SKM-1 (cell line): ENCODE measurements around the gene MIDN.
A peak's percentile ranks its signal among the peaks of the same experiment; 100 is the strongest.

Source experiments
- DNase-seq: peaks from one replicate; lab custom pipeline; 2025; ENCODE audit not compliant: unreplicated experiment; lab: John Stamatoyannopoulos, UW

Gene MIDN

DNA sequence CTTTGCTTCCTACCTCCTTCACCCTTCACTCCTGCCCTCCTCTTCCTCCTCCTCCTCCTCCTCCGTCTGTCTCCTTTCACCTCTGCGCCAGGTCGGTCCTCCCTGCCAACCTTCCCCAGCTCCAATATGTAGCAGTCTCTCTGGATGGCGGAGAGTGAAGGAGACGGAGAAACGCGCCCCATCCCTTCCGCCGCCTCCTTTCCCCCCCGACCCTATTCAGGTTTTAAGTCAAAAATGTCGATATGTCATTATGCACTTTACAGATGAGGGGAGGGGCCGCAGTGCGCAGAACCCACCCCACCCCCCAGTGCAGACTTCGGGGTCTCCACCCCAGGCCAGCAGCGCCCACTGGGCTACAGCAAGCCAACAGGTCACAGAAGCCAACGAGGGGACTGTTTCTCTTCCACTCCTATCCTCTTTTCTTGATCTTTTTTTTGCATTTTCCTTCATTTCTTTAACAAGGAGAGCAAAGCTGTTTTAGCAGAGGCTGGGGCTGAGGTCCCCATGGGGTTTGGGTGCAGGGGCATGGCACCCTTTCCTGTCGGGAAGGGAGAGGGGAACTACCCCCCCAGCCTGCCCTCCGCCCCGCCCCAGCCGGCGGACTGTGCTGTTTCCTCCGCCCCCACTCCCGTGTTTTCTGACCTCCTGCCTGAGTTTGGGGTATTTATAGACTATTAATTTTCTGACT is 9.2 kb downstream of the MIDN start:
- no peak for DNase-seq

DNA sequence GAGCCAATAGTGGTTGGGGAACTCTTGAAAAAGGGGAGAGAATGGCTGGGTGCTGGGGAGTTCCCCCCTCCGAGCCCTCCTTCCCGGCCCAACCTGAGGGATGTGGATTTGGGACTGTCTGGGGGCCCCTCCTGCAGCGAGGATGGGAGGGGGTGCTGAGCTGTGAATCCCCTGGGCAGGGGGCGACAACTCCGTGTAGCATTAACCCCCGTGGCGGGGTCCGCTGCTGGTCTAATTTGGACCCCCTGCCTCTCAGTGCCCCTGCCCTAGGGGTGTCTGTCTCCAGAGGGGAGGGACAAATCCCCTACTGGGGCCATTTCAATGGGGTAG is 9.7 kb downstream of the MIDN start:
- DNase-seq: no peak

DNA sequence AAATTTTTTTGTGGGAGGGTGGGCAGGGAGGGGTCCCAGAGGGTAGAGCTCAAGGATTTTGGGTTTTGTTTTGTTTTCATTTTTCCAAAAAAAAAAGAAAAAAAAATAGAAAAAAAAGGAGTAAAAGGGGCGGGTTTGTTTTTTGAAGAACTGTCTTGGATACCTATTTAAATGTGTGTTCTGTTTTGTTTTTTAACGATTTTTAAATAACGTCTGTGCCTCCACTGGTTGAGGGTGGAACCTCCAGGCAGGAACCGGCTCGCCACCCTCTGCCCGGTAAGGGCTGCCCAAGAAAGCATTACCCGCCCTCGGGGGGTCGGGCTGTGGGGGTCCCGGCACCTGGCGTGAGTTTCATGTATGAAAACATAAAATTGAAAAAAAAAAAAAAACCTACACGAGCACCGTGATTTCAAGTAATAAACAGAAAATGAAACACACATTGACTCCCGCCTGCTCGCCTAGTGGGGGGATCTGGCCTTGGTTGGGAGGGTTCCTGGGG is 10.4 kb downstream of the MIDN start:
- DNase-seq: no peak

DNA sequence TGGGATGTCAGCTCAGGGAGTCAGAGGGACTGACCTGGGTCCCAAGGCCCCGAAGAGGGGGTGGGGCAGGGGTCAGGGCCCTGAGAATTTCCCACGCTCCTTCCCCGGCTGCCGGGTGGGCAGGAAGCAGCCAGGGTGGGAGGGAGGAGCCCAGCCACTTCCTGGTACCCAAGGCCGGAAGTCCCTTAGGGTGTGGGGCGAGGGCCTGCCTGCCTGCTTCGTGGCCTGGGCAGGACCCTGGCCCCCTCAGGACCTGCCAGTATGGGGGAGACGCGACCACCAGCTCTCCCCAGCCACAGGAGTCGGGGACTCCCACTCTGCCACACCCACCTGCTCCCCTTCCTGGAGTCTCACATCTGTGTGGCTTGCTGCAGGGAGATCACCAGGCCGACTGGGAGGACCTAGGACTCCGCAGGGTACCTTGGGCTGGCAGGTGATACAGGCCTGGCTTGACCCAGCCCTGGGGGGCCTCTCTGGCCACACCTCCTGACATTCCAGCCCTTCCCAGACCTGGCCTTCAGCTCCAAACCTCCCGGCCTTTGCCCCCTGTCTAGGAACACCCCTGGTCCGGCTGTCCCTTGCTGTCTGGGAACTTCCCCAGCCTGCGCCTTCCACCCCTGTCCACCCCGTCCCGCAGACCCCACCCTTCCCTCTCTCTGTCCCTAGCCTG is 11.0 kb downstream of the MIDN start:
- DNase-seq: peak; percentile 19

DNA sequence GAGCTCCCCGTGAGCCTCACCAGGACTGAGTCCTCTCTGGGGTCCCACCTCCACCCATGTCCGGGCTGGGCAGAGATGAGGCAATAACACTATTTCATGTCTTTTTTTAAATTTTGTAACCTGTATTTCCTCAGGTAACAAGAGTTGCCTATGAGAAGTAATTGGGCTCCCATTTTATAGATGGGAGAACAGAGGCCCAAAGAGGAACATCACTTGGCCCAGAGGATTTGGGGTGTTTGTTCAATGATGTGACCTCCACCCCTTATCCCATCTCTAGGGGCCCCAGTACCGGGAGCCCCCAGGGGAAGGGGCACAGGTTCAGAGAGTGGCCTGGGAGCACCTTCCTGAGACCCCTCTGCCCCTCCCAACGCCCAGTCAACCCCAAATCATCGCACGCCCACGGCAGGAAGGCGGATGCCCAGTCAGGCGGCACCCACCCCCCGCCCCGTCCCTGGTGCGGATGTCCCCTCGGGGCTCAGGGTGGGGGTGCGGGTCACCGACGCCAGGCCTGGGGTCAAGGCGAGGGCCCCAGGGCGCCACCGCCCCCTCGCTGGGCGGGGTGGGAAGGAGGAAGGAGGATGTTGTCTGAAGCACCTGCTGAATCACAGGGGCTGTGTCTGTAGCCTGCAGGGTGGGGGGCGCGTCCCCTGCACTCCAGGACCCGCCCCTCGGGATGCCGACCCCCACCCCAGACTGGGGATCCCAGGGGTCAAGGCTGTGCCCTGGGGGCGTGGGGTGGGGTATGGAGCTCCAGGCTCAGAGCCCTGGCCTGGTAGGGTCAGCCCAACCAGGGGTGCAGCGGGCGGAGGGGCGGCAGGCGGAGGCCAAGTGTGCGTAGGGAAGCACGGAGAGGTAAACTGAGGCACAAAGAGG is 11.7 kb downstream of the MIDN start:
- no peak for DNase-seq

DNA sequence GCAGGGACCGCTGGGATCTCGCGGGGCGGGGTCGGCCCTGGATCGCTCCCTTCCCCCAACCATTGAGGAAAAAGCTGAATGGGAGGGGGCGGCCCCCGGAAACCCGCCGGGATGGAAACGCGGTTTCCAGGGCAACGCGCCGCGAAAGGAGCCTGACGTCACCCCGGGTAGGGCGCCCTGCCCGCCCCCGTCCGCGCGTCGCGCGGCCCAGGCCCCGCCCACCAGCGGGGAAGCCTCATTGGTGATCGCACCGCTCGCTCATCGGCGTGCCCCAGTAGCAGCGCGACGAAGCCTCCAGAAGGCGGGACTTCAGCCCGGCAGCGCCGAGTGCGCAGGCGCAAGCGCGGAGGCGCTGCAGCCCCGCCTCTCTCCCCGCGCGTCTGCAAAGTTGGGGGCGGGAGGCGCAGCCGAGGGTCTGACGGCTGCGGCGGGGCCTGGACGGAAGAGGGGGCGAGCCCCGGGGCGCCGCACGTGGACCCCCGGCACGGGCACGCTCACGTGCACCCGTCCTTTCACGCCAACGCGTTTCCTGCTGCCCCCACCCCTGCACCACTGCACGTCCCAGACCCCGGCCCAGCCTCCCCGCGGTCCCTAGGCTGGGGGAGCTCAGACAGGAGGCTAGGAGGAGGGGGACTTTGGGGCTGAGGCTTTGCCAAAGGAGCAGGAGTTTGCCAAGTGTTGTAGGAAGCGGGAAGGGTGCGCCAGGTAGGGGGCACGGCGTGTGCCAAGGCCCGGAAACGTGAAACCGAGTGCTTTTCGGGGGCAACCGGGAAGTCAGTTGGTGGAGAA is 12.6 kb downstream of the MIDN start:
- peak; percentile 91 for DNase-seq

DNA sequence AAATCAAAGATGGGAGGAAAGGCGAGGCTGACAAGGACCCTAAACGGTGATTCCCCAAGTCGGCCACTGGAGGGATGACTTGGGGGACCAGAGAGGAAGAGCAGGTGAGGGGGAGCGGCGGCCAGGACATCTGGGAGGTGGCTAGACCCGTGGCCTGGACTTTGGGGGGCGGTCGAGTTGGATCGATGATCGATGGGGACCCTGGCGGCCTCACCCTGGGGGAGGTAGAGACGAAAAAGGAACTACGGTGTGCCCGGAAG is 13.1 kb downstream of the MIDN start:
- DNase-seq: no peak

DNA sequence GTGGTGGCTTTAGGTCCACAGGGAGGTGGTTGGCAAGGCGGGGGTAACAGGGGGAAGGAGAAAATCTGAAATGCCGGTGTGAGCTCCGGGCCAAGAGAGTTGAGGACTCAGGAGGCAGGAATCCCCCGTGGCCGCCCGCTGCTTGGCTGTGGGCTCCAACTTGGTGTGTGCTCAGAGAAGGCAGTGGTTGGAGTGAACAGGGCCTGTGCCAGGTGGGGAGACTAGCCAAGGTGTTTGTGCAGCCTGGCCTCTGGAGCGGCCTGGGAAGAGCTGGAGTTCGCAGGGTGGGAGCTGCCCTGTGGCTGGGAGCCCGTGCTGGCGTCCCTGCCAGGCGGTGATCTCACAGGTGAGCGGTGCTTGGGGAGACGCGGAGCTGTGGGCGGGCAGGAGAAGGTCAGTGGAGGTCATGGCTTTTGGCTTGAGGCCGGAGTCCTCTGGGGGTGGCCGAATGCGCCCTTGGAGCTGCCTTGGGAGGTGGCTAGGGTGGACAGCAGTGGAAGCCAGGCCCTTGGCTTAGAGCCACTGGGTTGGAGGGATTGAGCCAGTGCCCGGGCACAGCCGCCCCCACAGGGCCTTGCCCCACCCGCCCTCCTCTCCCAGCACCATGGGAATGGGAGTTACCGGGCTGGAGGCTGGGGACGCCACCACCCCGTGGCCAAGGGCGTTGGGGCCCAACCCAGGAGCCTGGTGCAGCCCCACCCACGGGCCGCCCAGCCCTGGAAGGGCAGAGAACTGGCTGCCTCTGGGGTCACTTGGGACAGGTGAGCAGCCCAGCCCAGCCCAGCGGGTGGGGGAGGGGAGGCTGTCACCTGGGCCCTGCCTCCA is 13.6 kb downstream of the MIDN start:
- no peak for DNase-seq

DNA sequence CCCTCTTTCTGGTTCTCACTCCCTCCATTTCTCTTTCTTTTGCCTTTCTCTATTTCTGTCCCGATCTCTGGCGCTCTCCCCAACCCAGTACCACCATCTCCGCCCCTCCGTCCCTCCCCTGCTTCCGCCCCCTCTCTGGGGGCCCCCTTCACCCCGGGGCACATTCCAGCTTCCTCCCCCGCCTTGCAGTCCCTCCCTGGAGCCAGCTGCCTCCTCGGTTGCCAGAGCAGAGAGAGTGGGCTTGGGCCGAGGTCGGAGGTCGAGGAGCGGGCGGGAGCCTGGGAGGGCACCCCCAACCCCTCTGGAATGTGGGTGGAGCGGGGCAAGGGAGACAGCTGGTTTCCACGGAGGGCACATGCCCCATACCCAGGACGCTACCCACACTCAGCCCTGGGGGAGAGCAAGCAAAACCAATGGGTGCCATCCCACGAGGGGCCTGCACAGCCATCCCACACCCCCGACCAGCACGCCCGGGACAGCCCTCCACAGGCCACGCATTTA is 14.3 kb downstream of the MIDN start:
- no peak for DNase-seq

DNA sequence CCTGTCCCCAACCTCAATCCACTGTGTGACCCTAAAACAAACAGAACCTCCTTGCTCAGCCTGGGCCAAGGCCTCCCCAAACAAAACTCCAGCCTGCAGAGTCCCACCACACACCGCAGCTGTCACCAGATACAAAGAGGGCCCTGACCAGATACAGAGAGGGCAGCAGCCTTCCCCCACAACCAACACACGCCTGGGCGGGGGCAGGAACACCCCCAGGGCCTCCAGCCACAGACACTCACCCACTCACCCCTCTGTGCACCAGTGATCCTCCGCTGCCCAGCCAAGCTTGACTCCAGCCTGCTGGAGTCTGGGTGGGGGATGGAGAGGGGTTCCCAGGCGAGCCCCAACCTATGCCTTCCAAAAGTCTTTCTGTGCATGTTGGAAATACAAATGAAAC is 14.8 kb downstream of the MIDN start:
- no peak for DNase-seq

DNA sequence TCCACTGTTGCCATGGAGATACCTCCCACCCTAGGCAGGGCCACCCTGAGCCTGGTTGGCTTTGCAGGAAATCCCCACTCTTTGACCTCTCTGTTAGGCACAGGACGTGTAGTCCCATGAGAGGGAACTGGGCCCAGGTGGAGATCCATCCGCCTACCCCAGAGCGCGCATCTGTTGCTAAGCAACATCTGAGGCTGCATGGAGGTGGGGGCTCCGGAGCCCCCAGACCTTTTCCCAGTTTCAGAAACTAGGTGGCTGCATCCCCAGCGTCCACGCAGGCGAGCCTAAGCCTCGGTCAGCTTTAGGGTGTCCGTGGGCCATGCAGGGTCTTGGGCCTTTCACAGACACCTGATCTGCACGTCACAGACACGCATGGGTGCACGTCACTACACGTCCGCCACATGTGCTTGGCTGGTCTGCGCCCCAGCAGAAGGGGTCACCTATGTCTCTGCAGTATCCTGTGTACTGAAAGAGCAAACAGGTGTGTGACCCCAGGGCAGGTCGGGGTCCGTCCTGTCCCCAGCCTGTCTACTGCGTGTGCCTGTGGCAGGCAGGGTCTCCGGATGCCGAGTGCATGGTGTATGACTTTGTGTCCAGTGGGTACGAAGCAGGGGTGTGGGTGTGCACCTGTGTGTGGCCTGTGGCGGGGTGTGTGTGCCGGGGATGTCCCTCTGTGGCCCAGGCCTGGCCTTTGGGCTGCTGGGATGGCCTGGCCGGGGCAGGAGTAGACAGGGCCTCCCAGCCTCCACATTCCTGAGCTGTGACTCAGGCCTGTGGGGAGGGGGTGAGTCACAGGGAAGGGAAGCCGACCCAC is 16.6 kb downstream of the MIDN start:
- DNase-seq: no peak

DNA sequence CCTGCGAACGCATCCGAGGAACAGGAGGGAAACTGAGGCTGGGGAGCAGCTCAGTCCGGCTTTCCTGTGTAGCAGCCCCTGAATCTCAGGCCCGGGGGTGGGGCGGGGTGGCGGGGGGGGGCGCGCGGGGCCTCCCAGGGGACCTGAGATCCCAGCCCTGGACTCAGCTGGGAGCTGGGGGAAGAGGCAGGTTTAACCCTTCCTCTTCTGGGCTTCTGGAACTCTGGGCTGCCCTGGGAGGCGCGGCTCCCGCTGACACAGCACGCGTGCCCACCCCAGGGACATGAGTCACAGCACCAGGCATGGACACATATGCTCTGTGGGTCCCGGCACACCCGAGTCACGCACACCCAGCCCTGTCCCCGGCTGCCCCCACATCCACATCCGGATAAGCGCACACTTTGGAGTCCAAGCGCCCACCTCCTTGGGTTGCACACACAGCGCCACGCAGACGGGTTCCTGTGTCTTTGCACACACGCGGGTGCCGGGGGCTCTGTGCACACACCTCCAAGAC is 17.3 kb downstream of the MIDN start:
- DNase-seq: no peak

DNA sequence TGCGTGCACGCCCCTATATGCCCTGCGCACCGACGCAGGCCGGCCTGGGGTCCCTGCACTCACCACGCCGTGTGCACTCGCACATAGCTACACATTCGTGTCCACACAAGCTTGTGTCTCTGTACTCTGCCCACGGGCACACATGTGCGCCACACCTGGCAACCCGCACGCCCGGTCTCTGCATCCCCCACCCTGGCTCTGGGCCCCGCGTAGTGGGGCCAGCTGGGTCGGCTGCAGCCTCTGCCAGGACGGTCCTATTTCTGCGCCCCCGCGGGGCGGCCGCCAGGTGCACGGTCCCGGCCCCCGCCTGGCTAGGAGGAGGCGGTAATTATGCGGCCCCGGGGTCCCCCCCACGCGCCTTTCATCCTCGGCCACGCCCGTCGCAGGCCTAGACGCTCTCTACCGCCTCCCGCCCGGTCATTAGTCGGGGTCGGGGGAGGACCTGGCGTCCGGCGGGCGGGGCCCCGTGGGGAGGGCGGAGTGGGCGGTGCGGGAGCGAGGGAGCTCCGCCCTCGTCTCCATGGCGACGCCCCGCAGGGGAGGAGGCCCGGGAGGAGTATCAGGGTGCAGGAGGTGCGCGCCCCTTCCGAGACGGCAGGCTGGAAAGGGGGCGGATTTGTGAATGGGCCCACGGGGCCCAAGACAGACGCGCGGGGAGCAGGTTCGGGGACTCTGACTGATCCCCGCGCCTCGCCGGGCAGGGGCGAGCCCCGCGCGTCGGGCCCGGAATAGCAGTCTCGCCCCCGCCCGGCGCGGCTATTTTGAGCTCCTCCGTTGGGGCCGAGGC is 17.9 kb downstream of the MIDN start:
- peak; percentile 39 for DNase-seq

DNA sequence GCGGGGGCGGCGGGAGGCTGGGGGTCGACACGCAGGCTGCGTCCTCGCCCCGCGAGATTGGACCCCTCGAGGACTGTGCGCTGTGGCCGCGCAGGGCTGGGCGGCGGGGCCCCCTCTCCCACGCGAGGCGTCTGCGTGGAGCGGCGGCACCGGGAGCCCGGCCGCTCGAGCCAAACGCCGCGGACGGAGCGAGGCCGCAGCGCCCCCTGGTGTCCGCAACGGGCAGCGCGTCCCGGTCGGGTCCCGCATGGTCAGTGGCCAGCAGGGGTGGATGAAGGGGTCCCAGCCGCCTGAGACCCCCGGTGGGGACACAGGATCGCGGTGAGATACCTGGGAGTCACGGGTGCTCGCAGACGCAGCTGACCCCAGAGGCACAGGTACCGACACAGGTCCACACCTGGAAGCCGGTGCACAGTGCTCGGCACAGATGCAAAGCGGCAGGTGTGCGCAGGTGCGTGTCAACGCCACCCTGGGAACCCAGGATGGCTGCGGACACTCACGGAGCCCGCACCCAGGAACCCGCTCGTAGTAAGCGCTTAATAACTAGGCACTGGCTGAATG is 18.6 kb downstream of the MIDN start:
- no peak for DNase-seq

DNA sequence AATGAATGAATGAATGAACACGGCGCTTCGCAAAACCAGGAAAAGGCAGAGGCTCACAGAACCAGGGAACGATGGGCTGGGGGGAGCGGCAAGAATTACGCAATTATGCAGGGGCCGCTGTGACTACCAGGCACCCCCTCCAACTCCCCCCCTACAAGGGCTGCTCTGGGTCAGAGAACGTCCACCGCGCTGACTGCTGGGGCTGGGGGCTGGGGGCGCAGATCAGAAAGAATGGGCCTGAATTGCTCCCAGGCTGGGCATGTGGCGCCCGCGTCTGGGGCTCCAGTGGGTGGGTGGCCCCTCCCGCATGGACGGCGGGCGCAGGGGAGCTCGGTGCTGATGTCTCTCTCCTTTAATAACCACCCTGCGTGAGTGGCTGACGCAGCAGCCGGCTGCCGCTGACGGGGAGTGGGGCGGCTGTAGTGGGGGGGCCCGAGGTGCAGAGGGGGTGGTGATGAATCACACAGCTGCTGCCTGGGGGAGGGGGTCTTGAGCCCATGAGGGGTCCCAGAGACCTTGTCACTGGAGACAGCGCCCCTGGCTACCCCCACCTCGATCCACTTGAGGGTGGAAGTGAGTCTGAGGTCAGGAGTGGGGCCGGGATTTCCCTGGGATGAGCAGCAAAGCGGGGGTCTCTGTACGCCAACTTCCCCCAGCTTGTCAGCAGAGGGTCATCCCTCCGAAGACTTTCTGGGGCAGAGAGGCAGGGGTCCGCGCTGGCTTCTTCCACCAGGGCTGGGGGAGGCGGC is 19.3 kb downstream of the MIDN start:
- DNase-seq: no peak

DNA sequence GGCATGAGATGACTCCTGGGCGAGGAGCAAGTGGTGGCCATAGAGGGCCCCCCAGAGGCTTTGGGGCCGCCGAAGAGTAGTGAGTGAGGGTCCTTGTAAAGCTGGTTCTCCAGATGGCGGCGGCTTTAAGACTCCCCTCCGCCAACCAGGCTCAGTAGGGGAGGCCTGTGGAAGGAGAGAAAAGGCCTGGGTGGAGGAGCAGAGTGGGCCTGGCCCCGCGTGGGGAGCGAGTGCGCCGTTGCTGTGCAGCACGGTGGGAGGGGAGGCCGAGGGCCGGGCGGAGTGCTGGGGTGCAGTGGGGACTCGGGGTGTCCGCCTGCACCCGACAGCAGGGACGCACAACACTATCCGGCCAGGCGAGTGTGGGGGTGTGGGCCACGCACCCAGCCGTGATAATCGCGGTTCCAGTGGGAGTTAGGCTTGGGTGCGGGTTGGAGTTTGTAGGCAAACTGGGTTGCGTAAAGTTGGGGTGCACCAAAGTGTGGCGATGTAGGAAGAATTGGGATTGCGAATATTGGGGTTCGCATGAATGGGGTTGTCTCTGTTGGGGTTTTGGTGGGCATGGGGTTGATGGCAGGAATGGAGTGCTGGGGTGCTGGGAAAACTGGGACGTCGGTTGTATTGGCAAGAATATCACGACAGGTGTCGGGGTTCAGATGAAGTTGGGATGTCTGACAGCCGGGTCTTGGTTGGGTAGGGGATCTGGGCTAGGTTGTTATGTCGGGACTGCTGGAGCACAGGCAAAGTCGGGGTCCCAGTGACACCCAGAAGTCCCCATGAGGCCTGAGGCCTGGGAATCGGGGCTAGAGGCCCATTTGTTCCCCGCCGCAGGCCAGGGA is 20.1 kb downstream of the MIDN start:
- DNase-seq: no peak

DNA sequence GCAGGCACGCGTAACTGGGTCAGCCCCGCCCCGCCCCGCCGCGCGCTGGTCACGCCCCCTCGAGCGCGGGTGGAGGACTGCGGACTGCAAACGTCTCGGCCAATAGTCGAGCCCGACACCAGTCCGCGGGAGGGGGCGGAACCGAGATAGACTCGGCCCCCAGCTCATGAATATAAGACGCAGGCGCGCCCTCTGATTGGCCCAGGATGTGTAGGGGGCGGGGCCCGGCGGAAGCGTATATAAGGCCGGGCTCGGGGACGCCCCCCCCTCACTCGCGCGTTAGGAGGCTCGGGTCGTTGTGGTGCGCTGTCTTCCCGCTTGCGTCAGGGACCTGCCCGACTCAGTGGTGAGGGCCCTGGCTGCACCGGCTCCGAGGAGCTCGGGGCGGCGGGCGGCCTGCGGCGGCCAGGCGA is 20.7 kb downstream of the MIDN start, which contains the start of gene CIRBP:
CIRBP (plus strand) TSS at position 268 of the 413 bp plus-strand sequence. CDS start 1,602 bp downstream, outside the sequence.
- peak; percentile 91 for DNase-seq
